ENCODE results near the gene GUCY1A2. TPM values are rescaled to one million over a fixed set of nuclear protein-coding genes. Genes with fewer than 3 reads are reported as not detected.
"Not testable (repeated sequence)": the region's sequence is repeated elsewhere in the genome, so short reads cannot be mapped to it uniquely, and the experiment has no call there.

Gene GUCY1A2
- total RNA-seq, 2 donors from 2014 or later = 1.7 to 7.2 TPM

GRCh38 chr11:106789406-106789805 lies 228.9 kb downstream of the GUCY1A2 start:
- TF ChIP-seq, protein P1, sequence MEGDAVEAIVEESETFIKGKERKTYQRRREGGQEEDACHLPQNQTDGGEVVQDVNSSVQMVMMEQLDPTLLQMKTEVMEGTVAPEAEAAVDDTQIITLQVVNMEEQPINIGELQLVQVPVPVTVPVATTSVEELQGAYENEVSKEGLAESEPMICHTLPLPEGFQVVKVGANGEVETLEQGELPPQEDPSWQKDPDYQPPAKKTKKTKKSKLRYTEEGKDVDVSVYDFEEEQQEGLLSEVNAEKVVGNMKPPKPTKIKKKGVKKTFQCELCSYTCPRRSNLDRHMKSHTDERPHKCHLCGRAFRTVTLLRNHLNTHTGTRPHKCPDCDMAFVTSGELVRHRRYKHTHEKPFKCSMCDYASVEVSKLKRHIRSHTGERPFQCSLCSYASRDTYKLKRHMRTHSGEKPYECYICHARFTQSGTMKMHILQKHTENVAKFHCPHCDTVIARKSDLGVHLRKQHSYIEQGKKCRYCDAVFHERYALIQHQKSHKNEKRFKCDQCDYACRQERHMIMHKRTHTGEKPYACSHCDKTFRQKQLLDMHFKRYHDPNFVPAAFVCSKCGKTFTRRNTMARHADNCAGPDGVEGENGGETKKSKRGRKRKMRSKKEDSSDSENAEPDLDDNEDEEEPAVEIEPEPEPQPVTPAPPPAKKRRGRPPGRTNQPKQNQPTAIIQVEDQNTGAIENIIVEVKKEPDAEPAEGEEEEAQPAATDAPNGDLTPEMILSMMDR (IDR thresholded peaks at IDR 0.05) = no peak

GRCh38 chr11:106787454-106787853 lies 230.8 kb downstream of the GUCY1A2 start:
- TF ChIP-seq, protein P1 (IDR thresholded peaks at IDR 0.05) = no peak
- DNase-seq (ENCODE audit: low spot score) = no peak
- no peak overlapping the region for H3K4me3 ChIP-seq
- H3K36me3 ChIP-seq = no peaks in the 10 kb centered on the region
- peaks cover 0 to 7% of the 10 kb centered on the region in 2 donors for H3K9me3 ChIP-seq
- H3K27ac ChIP-seq = no peak overlapping the region
- H3K27me3 ChIP-seq = no peaks in the 10 kb centered on the region
- no peaks in the 10 kb centered on the region for H3K4me1 ChIP-seq

More at GRCh38 chr11:106789406-106789805, 228.9 kb downstream of the GUCY1A2 start:
- Histone ChIP-seq H3K4me3 (no peak overlapping the region), H3K36me3 (no peaks in the 10 kb centered on the region), H3K4me1 (no peaks in the 10 kb centered on the region), H3K27ac (no peak overlapping the region), H3K27me3 (no peaks in the 10 kb centered on the region), H3K9me3 (peaks cover 0 to 7% of the 10 kb centered on the region in 2 donors)
- DNase-seq (ENCODE audit: low spot score) = no peak

DNA sequence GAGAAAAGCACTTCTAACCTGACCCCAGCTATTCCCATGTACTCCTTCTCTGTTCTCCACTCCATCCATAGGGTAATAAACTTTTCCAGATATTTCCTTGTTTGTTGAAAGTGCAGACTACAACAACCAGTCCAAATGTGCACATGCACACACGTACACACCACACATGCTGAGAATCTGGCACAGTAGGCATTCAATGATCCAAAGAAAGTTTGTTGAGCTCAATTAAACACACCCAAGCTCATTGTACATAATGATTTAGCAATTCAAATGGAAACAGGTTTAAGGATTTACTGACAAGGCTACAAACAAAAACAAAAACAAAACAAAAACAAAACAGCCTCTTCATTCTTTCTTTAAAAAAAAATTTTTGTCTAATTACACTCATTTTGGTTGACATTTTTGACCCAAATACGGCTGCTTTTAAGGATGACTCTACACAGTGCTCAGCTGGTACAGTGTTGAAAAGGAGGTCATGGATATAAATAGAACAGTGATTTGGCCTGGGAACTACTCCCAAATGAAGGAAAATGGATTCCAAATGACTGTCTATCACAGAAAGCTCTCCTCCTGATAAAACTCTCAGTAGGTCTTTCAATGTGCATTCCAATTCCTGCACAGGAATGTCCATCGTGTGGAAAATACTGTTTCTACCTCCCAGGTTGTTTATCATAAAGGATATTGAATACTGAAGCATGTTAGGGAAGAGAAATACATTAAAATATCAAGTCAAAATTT lies 232.2 kb downstream of the GUCY1A2 start:
- peaks cover 0 to 7% of the 10 kb centered on the region in 2 donors for H3K9me3 ChIP-seq
- TF ChIP-seq, protein P1 (IDR thresholded peaks at IDR 0.05) = no peak
- H3K27ac ChIP-seq = peak overlapping the region in 1 of 2 donors; percentile 56
- H3K4me1 ChIP-seq = no peaks in the 10 kb centered on the region
- no peak overlapping the region for H3K4me3 ChIP-seq
- DNase-seq (ENCODE audit: low spot score) = no peak
- H3K36me3 ChIP-seq = no peaks in the 10 kb centered on the region
- no peaks in the 10 kb centered on the region for H3K27me3 ChIP-seq

DNA sequence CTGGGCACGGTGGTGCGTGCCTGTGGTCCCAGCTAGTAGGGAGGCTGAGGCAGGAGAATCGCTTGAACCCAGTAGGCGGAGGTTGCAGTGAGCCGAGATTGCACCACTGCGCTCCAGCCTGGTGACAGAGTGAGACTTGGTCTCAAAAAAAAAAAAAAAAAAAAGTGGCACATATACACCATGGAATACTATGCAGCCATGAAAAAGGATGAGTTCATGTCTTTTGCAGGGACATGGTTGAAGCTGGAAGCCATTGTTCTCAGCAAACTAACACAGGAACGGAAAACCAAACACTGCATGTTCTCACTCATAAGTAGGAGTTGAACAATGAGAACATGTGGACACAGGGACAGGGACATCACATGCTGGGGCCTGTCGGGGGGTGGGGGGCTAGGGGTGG lies 241.0 kb downstream of the GUCY1A2 start:
- not testable (repeated sequence) for H3K9me3 ChIP-seq; H3K36me3 ChIP-seq; H3K27me3 ChIP-seq; DNase-seq (ENCODE audit: low spot score); H3K4me3 ChIP-seq; H3K4me1 ChIP-seq; H3K27ac ChIP-seq

- Histone ChIP-seq H3K27ac (no peak overlapping the region), H3K4me3 (no peak overlapping the region), H3K4me1 (no peaks in the 10 kb centered on the region), H3K27me3 (no peaks in the 10 kb centered on the region), H3K9me3 (no peaks in the 10 kb centered on the region), H3K36me3 (no peaks in the 10 kb centered on the region)
- TF ChIP-seq, protein P1 (IDR thresholded peaks at IDR 0.05) = no peak
- DNase-seq (ENCODE audit: low spot score) = no peak
Observed at GRCh38 chr11:106770489-106771085, 247.7 kb downstream of the GUCY1A2 start.

DNA sequence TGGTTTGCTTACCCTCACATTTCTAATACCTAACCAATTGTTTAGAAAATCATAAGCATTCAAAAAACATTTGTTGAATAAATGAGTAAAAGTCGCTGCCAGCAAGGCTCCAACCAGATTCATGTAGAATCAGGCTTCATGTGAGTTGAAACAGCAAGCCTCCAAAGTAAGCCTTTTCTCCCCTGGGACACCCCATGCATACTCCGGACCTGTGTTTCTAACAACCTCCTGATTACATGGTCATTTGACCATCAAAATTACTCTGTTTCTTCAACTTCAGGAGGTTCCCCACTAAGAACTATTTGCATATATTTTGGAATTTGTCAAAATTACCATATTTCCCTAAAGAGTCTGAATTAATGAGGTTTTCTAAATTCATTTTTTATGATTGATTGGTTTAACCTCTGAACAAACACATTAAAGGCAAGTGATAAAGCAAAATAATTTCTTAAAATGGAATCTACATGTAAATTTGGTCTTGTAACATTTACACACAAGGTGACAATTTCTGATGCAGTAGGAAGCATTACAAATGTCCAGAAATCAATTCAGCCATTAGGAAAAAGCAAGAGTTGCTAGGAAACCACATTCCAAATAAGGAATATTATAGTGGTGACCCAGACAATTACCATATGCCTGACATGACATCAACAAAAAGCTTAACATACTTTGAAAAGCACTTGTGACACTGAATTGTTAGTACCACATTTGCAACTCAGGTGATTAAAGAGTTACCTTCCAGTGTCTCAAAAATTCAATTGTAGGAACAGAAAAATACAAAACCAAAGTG lies 252.6 kb downstream of the GUCY1A2 start:
- no peak overlapping the region for H3K27ac ChIP-seq
- no peak for DNase-seq (ENCODE audit: low spot score)
- H3K4me3 ChIP-seq = no peak overlapping the region
- no peaks in the 10 kb centered on the region for H3K27me3 ChIP-seq
- TF ChIP-seq, protein P1 (IDR thresholded peaks at IDR 0.05) = no peak
- H3K9me3 ChIP-seq = no peaks in the 10 kb centered on the region
- no peaks in the 10 kb centered on the region for H3K36me3 ChIP-seq
- no peaks in the 10 kb centered on the region for H3K4me1 ChIP-seq

All from right atrium auricular region (tissue), 2 donors.